HCT116 (cell line): ENCODE measurements around the gene DPYD. TPM values are rescaled to one million over a fixed set of nuclear protein-coding genes. Genes with fewer than 3 reads are reported as not detected.

ENCODE experiments used
- ATAC-seq: fragments of 200-7000 bp; cut with Tn5 transposase; 2 replicates; pipeline ENCODE4 v1.9.1; 2020; ENCODE audit warnings: mild to moderate bottlenecking, moderate library complexity
- BruUV-seq: library from RNA; stranded (reverse); fragments of 400-500 nt; replicated peaks from 2 replicates; lab custom pipeline; 2021; lab: Mats Ljungman, UMichigan
- CTCF ChIA-PET: fragments of 300-600 bp; sonication (Branson Sonifier 250); formaldehyde crosslinking; loops from one replicate; lab custom pipeline; 2021; ENCODE audit warnings: antibody characterized with exemption; lab: Charles Lee
- POLR2A ChIA-PET: fragments of 300-600, 350-600 bp; sonication (Branson Sonifier 250); formaldehyde crosslinking; loops from one replicate; lab custom pipeline; 2021; ENCODE audit warnings: antibody characterized with exemption; lab: Charles Lee
- RAD21 ChIA-PET, 2 experiments: fragments of 300-600 bp; sonication (Branson Sonifier 250); formaldehyde crosslinking; loops; one replicate each; lab custom pipeline; 2023; ENCODE audit warnings: low total read pairs in 2 of 2; ENCODE audit not compliant: uncharacterized antibody in 2 of 2, unreplicated experiment in 2 of 2, low non-redundant PET in 1 of 2; lab: Charles Lee
- DNase-seq: peaks from one replicate; pipeline ENCODE4 v3.0.0-alpha.2; 2010; ENCODE audit warnings: low read depth, low spot score
- H2AFZ ChIP-seq: fragments of 200-600 bp; shearing (Covaris generic), sonication (generic); 2 replicates; pipeline ENCODE4 v1.6.1; 2017; ENCODE audit warnings: low read depth, mixed run types, mixed read lengths, antibody characterized with exemption, low read length; ENCODE audit not compliant: poor library complexity, severe bottlenecking
- H3K27ac ChIP-seq: 2 replicates; pipeline ENCODE4 v1.5.1; 2012; ENCODE audit warnings: low read depth, low read length
- H3K27me3 ChIP-seq: fragments of 200-600 bp; sonication (generic); 2 replicates; pipeline ENCODE4 v1.6.1; 2016; ENCODE audit warnings: mixed run types, low read length, mixed read lengths; ENCODE audit not compliant: insufficient read depth
- H3K36me3 ChIP-seq, 2 experiments: fragments of 200-500 bp in 1 of 2; fragments of 200-600 bp in 1 of 2; sonication (Bioruptor generic) in 1 of 2; sonication (generic) in 1 of 2; 2 replicates each; pipeline versions ENCODE4 v1.5.1 to v1.6.1; 2014 to 2016; ENCODE audit warnings: low read length in 2 of 2, inconsistent platforms in 1 of 2, mixed read lengths in 1 of 2, mixed run types in 1 of 2; ENCODE audit not compliant: insufficient read depth in 2 of 2, control insufficient read depth in 1 of 2
- H3K4me1 ChIP-seq, 2 experiments: fragments of 200-600 bp in 1 of 2; sonication (generic) in 1 of 2; 2 replicates each; pipeline versions ENCODE4 v1.5.1 to v1.6.1; 2012 to 2017; ENCODE audit warnings: low read length in 2 of 2, inconsistent platforms in 1 of 2, mild to moderate bottlenecking in 1 of 2, mixed read lengths in 1 of 2, mixed run types in 1 of 2, moderate library complexity in 1 of 2; ENCODE audit not compliant: insufficient read depth in 2 of 2, control insufficient read depth in 1 of 2
- H3K4me2 ChIP-seq: fragments of 200-600 bp; sonication (generic); 2 replicates; pipeline ENCODE4 v1.6.1; 2017; ENCODE audit warnings: mixed run types, low read length, mixed read lengths
- H3K4me3 ChIP-seq, 2 experiments: fragments of 200-600 bp in 1 of 2; sonication (generic) in 1 of 2; replicated peaks in 1 of 2; 2 replicates each; pipeline ENCODE4 v1.5.1; 2011 to 2016; ENCODE audit warnings: low read length in 2 of 2, control low read depth in 1 of 2, low read depth in 1 of 2, mild to moderate bottlenecking in 1 of 2, mixed read lengths in 1 of 2, mixed run types in 1 of 2
- H3K79me2 ChIP-seq: fragments of 200-600 bp; sonication (generic); 2 replicates; pipeline ENCODE4 v1.6.1; 2017; ENCODE audit warnings: mild to moderate bottlenecking, mixed run types, low read length, moderate library complexity, mixed read lengths; ENCODE audit not compliant: insufficient read depth
- H3K9ac ChIP-seq: fragments of 200-600 bp; sonication (generic); 2 replicates; pipeline ENCODE4 v1.6.1; 2016; ENCODE audit warnings: low read length, mixed read lengths
- H3K9me2 ChIP-seq: fragments of 200-600 bp; sonication (generic), shearing (Covaris generic); 2 replicates; pipeline ENCODE4 v1.6.1; 2017; ENCODE audit warnings: mixed run types, mild to moderate bottlenecking, moderate library complexity; ENCODE audit not compliant: insufficient read depth
- H3K9me3 ChIP-seq, 2 experiments: fragments of 200-500 bp in 1 of 2; fragments of 200-600 bp in 1 of 2; sonication (Bioruptor generic) in 1 of 2; sonication (generic) in 1 of 2; 2 replicates each; pipeline ENCODE4 v1.6.1; 2014 to 2017; ENCODE audit warnings: low read length in 2 of 2, mixed read lengths in 2 of 2, inconsistent platforms in 1 of 2, low read depth in 1 of 2, mild to moderate bottlenecking in 1 of 2, mixed run types in 1 of 2, moderate library complexity in 1 of 2; ENCODE audit not compliant: control insufficient read depth in 1 of 2, insufficient read depth in 1 of 2
- H4K20me1 ChIP-seq: fragments of 200-600 bp; sonication (generic), shearing (Covaris generic); 2 replicates; pipeline ENCODE4 v1.6.1; 2017; ENCODE audit warnings: mixed run types, mild to moderate bottlenecking, moderate library complexity; ENCODE audit not compliant: insufficient read depth
- CEBPB ChIP-seq: IDR thresholded peaks from 2 replicates; pipeline ENCODE4 v1.6.1; 2012; ENCODE audit warnings: low read depth
- CTCF ChIP-seq, 3 experiments: fragments of 200-600 bp in 1 of 3; sonication (generic) in 1 of 3; IDR thresholded peaks in 2 of 3; conservative IDR thresholded peaks in 1 of 3; 2 replicates each; pipeline ENCODE4 v1.5.1; 2012 to 2017; ENCODE audit warnings: low read depth in 2 of 3, low read length in 2 of 3, antibody characterized with exemption in 1 of 3, borderline replicate concordance in 1 of 3, control low read depth in 1 of 3, mild to moderate bottlenecking in 1 of 3, mixed read lengths in 1 of 3, mixed run types in 1 of 3, moderate library complexity in 1 of 3; ENCODE audit not compliant: insufficient read depth in 1 of 3
- EZH2 ChIP-seq: fragments of 200-600 bp; sonication (generic); IDR thresholded peaks from 2 replicates; pipeline ENCODE4 v1.6.1; 2017; ENCODE audit warnings: antibody characterized with exemption, mixed run types
- FOSL1 ChIP-seq: IDR thresholded peaks from 2 replicates; pipeline ENCODE4 v1.6.1; 2012; ENCODE audit warnings: low read depth
- RAD21 ChIP-seq: IDR thresholded peaks from 2 replicates; pipeline ENCODE4 v1.6.1; 2012; ENCODE audit warnings: low read depth, mild to moderate bottlenecking
- SIN3A ChIP-seq: IDR thresholded peaks from 2 replicates; pipeline ENCODE4 v1.6.1; 2012; ENCODE audit warnings: low read depth
- SP1 ChIP-seq: IDR thresholded peaks from 2 replicates; pipeline ENCODE4 v1.6.1; 2012; ENCODE audit warnings: low read depth
- SRF ChIP-seq: IDR thresholded peaks from 2 replicates; pipeline ENCODE4 v1.6.1; 2012; ENCODE audit warnings: low read depth
- ZNF274 ChIP-seq: fragments of 200-500 bp; sonication (Bioruptor generic); IDR thresholded peaks from 2 replicates; pipeline ENCODE4 v1.6.1; 2014; ENCODE audit warnings: mild to moderate bottlenecking, low read depth, low read length, inconsistent platforms
- intact Hi-C: fragments of 100-400 bp; cut with micrococcal nuclease; formaldehyde crosslinking; loops from 2 replicates; pipeline ENCODE4 v1.10.0; 2022
- total RNA-seq: library from RNA; stranded (reverse); gene quantifications from one replicate; pipeline ENCODE4 v1.2.1, GENCODE V29; 2021; ENCODE audit not compliant: unreplicated experiment

Gene DPYD
- total RNA-seq, 1 experiment from 2014 or later = 1.7 TPM

DNA sequence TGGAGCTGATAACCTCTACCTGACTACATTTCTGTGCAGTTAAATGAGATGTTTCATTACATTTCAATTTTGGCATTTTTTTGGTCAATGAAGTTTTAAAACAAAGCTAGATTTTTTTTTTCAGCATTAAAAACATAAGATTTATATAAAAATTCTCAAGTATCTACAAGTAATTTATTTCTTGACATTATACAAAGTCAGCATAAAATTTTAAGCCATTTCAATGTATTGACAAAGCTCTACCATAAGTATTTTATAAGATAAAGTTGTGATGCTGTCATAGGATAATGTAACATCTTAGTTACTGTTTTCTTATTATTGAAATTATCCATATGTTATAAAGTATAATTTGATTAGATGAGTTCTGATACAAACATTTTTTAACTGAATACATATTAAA lies 847.7 kb downstream of the DPYD start:
- Histone ChIP-seq H3K36me3 (no peaks in the 10 kb centered on the region), H3K27ac (no peak overlapping the region), H3K4me2 (no peak overlapping the region), H3K9me2 (no peaks in the 10 kb centered on the region), H3K9me3 (no peaks in the 10 kb centered on the region), H3K4me3 (no peak overlapping the region), H2AFZ (no peak overlapping the region), H4K20me1 (no peaks in the 10 kb centered on the region), H3K27me3 (no peaks in the 10 kb centered on the region), H3K9ac (no peak overlapping the region), H3K4me1 (no peaks in the 10 kb centered on the region), H3K79me2 (no peaks in the 10 kb centered on the region)
- no peak for ATAC-seq
- ChIA-PET RAD21 (no interaction called here), CTCF (no interaction called here), POLR2A (no interaction called here)
- no peak for TF ChIP-seq FOSL1
- TF ChIP-seq RAD21 = no peak
- DNase-seq = no peak
- no TSS peak for BruUV-seq
- intact Hi-C loops = no loop called here

GRCh38 chr1:97071173-97071572 lies 849.7 kb downstream of the DPYD start:
- intact Hi-C loops = no loop called here
- ChIA-PET RAD21 (no interaction called here), POLR2A (no interaction called here), CTCF (no interaction called here)
- Histone ChIP-seq H3K9me2 (no peaks in the 10 kb centered on the region), H3K79me2 (no peaks in the 10 kb centered on the region), H3K9ac (no peak overlapping the region), H3K27me3 (no peaks in the 10 kb centered on the region), H3K4me2 (no peak overlapping the region), H3K4me3 (no peak overlapping the region), H3K27ac (no peak overlapping the region), H4K20me1 (no peaks in the 10 kb centered on the region), H2AFZ (no peak overlapping the region), H3K9me3 (no peaks in the 10 kb centered on the region), H3K36me3 (no peaks in the 10 kb centered on the region), H3K4me1 (no peaks in the 10 kb centered on the region)
- no TSS peak for BruUV-seq
- no peak for TF ChIP-seq SRF
- no peak for TF ChIP-seq EZH2
- no peak for TF ChIP-seq FOSL1
- TF ChIP-seq SIN3A = no peak
- TF ChIP-seq CEBPB = no peak
- TF ChIP-seq SP1 = no peak
- TF ChIP-seq CTCF (IDR thresholded peaks at IDR 0.05 in 2 of 3, conservative IDR thresholded peaks at IDR 0.05 in 1 of 3; ENCODE audit: borderline replicate concordance in 1 of 3, insufficient read depth in 1 of 3, low read depth in 2 of 3, low read length in 2 of 3) = no peak
- TF ChIP-seq ZNF274 = no peak
- ATAC-seq (no peak), DNase-seq (no peak)
